ENCODE results near the gene TOR4A.
"Not testable (repeated sequence)": the region's sequence is repeated elsewhere in the genome, so short reads cannot be mapped to it uniquely, and the experiment has no call there.

Gene TOR4A

DNA sequence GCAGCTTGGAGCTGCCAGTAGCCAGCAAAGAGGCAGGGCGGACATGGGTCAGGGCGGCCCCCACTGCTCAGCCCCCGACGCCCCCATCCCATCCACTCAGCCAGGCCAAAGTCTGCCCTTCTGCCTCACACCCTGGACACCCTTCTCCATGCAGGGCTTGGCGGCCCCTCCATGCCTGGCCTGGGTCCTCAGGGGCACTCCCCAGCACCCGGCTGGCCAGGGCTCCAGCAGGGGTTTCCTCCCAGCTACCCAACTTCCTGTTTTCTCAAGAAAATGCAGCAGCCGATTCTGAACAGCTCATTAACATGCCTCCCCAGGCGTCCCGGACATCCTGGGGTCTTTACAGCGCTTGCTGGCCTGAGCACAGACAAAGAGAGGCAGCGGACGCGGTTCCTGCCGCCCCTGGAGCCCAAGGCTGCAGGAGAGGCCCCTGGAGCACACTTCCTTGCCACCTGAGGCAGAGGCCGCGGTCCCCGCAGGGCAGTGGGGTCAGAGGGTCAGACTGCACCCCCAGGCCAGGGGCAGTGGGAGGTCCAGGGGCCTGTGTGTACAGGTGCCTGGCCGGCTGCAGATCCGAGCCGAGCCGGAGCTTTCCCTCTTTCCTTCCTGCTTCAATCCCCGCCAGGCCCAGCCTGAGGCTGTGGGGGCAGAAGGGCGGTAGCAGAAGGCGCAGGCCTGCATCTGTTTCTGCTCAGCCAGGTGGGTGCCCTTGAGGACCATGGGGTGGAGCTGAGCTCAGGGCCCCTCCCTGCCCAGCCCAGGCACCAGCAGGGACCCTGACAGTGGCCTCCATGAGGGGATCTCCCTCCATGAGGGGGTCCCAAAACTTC lies 43.2 kb downstream of the TOR4A start:
- no peak for FAIRE-seq

DNA sequence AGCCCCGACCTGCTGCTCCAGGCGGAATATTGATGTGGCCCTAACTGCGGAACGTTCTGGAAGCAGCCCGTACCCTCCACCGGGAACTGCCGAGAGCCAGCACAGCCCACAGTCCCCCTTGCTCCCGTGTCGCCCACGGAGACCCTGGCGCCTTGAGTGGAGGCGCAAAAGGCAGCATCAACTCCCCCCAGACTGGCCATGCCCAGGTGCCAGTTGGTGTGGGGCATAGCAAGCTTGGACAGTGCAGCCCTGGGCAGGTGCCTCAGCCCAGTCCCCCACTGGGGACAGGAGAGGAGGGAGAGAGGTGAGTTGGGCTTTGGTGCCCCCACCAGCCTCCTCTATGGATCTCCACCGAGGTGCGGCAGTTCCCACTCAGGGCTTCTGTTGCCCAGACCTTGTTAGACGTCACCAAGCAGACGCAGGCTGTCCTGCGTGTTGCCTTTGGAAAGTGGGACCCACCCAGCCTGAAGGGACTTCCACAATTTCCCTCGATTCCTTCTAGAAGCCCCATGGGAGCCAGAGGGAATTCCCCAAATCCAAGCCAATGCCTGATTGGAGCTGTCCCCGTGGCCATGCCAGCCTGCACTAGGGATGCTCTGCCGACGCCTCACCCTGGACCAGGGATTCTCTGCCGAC lies 44.3 kb downstream of the TOR4A start:
- FAIRE-seq, result no peak

DNA sequence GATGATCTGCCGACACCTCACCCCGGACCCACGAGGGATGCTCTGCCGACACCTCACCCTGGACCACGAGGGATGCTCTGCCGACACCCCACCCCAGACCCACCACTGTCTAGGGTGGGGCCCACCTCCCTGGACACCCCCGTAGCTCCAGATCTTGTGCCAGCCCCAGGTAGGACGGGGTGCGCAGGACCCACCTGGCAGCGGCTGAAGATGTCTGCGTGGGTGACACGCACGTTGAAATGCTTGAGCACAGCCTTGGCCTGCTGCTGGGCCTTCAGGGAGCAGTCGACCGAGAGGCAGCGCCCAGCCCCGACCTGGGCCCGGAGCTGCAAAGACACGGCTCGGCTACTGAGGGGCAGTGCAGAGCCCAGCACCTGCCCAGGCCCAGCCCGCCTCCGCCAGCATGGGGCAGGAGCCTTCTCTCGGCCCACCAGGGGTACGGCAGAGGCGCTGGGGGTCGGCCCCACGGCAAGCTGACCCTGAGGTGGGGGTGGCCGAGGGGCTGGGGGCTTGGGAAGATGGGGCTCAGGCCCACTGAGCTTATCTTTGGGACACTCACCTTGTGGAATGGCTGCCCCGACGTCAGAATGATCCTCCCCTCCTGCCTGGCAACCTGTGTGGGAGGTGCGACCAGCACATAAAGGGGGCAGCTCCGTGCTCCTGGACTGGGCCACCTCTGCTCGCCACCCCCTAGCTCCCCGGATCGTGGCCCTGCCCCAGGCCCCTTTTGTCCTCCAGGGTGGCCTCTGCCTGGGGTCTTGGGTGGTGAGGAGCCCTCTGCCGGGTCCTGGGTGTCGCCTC lies 46.2 kb downstream of the TOR4A start:
- FAIRE-seq, result no peak

DNA sequence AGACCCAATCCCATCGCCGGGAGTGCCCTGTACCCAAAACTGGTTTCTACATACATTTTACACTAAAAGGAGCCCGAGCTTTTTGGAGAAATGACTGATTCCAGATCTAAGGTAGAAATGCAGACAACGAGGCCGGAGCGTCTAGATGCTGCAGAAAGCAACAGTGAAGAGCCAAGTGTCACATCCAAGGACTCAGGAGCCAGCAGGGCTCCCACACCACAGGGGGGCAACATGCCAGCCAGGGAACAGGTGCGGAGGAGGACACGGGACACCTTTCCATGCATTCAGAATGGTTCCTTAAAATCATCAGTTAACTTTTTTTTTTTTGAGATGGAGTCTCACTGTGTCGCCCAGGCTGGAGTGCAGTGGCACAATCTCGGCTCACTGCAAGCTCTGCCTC lies 47.6 kb downstream of the TOR4A start:
- FAIRE-seq, result no peak

DNA sequence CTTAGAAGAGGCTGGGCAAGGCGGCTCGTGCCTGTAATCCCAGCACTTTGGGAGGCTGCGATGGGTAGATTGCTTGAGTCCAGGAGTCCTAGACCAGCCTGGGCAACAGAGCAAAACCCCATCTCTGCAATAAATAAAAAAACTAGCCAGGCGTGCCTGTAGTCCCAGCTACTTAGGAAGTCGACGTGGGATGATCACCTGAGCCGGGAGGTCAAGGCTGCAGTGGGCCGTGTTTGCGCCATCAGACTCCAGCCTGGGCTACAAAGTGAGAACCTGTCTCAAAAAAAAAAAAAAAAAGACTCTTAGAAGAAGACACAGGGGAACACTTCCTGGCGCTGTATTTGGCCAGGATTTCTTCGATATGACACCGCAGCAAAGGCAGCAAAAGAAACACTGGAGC lies 48.3 kb downstream of the TOR4A start:
- FAIRE-seq, result no peak

DNA sequence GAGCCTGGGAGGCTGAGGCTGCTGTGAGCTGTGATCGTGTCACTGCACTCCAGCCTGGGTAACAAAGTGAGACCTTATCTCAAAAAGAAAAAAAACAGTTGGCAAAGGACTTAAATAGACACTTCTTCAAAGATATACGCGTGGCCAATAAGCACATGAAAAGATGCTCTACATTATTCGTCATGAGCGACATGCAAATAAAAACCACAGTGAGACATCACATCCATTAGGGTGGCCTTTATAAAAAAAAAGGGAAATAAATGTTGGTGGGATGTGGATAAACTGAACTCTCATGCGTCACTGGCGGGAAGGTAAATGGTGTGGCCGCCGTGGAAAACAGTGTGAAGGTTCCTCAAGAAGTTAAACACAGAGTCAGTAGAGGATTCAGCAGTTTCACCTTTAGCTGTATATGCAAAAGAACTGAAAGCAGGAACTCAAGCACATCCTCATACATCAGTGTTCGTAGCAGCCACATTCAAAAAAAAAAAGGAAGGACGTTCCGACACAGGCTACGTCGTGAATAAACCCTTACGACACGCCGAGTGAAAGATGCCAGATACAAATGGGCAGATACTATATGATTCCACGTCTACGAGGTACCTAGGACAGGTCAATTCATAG lies 49.0 kb downstream of the TOR4A start:
- no peak for FAIRE-seq

DNA sequence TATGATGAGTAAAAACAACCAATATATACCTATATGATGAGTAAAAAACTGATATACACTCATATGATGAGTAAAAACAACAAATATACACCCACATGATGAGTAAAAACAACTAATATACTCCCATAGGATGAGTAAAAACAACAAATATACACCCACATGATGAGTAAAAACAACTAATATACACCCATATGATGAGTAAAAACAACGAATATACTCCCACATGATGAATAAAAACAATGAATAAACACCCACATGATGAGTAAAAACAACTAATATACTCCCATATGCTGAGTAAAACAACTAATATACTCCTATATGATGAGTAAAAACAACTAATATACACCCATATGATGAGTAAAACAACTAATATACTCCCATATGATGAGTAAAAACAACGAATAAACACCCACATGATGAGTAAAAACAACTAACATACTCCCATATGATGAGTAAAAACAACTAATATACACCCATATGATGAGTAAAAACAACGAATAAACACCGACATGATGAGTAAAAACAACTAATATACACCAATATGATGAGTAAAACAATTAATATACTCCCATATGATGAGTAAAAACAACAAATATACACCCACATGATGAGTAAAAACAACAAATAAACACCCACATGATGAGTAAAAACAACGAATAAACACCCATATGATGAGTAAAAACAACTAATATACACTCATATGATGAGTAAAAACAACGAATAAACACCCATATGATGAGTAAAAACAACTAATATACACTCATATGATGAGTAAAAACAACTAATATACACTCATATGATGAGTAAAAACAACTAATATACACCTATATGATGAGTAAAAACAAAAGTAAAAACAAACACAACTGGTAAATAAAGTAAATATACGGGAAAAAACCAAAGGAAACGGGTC lies 50.4 kb downstream of the TOR4A start:
- peak; percentile 100 for FAIRE-seq

DNA sequence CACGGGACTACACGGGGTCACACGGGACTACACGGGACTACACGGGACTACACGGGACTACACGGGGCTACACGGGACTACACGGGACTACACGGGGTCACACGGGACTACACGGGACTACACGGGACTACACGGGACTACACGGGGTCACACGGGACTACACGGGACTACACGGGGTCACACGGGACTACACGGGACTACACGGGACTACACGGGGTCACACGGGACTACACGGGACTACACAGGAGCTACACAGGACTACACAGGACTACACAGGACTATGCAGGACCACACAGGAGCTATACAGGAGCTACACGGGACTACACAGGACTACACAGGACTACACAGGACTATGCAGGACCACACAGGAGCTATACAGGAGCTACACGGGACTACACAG lies 52.1 kb downstream of the TOR4A start:
- not testable (repeated sequence) for FAIRE-seq

DNA sequence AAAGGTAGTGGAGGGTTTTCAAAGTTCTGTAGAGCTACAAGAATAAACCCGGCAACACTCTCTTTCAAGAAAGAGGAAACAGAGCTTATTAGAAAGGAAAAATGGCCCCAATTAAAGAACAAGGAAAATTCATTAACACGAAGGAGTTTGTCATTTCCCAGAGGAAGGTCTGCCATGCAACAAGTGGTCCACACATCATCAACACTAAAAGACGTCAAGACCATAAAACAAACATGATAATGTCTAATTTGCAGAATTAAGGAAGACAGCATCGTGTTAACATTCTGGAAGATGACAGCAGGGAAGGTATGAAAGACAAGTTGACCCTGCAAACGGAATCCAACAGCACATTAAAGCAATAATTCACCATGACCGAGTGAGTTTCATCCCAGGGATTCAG lies 53.2 kb downstream of the TOR4A start:
- FAIRE-seq, result no peak

DNA sequence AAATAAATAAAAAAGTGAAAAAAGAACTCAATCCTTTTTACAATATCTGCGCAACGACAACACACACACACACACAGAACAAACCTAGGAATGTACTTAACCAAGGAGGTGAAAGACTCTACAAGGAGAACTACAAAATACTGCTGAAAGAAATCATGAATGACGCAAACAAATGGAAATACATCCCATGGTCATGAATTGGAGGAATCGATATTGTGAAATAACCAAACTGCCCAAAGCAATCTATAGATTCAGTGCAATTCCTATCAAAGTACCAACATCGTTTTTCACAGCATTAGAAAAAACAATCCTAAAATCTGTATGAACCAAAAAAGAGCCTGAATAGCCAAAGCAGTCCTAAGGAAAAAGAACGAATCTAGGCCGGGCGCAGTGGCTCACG lies 54.4 kb downstream of the TOR4A start:
- FAIRE-seq, result no peak
